VCaP (cell line): ENCODE results near the gene PRPF6.

Source experiments
- H3K27ac ChIP-seq: fragments of 450-650 bp; 2 replicates; pipeline ENCODE4 v1.5.1; 2017
- CTCF ChIP-seq: fragments of 450-650 bp; conservative IDR thresholded peaks from 2 replicates; pipeline ENCODE4 v1.5.1; 2017; ENCODE audit warnings: mild to moderate bottlenecking, moderate library complexity

PRPF6 gene

GRCh38 chr20:63942969-63943807 is 37.7 kb upstream of the PRPF6 start:
- H3K27ac ChIP-seq: peak overlapping the region; percentile 41
- no peak for TF ChIP-seq CTCF

GRCh38 chr20:63943808-63944077 is 37.2 kb upstream of the PRPF6 start:
- H3K27ac ChIP-seq: peak overlapping the region; percentile 41; the same call in 1 of the 2 replicates
- no peak for TF ChIP-seq CTCF

- peak overlapping the region; percentile 41; the same call in 1 of the 2 replicates for H3K27ac ChIP-seq
- no peak for TF ChIP-seq CTCF
These were observed 36.6 kb upstream of the PRPF6 start for GRCh38 chr20:63944078-63944941.

GRCh38 chr20:63945031-63945658 is 35.8 kb upstream of the PRPF6 start:
- no peak for TF ChIP-seq CTCF
- peak overlapping the region; percentile 10; the same call in 1 of the 2 replicates for H3K27ac ChIP-seq

- TF ChIP-seq CTCF: no peak
- H3K27ac ChIP-seq: peak overlapping the region; percentile 77
These were observed 34.7 kb upstream of the PRPF6 start for GRCh38 chr20:63945921-63946920.

- peak; percentile 16; the same call in 1 of the 2 replicates for TF ChIP-seq CTCF
- peak overlapping the region; percentile 77 for H3K27ac ChIP-seq
These were observed 33.8 kb upstream of the PRPF6 start for GRCh38 chr20:63946986-63947637.
